Suppressor macrophage treated with lipopolysaccharide for 4 hours (primary cell): ENCODE measurements around the gene KLHL6.

Source experiments
- DNase-seq: peaks from one replicate; pipeline ENCODE4 v3.0.0-alpha.2; 2020

KLHL6 gene

GRCh38 chr3:183443395-183444385 is 111.8 kb downstream of the KLHL6 start:
- no peak for DNase-seq

DNA sequence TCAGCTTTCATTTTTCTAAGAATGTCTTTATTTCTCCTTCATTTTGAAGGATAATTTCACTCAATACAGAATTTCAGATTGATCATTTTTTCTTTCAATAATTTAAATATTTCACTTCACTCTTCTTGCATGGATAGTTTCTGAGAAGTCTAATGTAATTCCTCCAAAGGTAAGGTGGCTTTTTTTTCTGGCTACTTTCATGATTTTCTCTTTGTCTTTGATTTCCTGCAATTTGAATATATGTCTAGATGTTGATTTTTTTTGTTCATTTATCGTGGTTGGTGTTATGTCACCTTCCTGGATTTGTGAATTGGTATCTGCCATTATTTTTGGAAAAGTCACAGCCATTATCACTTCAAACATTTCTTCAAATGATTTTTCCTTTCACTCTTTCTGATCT is 112.5 kb downstream of the KLHL6 start:
- DNase-seq: no peak

GRCh38 chr3:183440521-183440920 is 115.0 kb downstream of the KLHL6 start:
- peak; percentile 38 for DNase-seq

DNA sequence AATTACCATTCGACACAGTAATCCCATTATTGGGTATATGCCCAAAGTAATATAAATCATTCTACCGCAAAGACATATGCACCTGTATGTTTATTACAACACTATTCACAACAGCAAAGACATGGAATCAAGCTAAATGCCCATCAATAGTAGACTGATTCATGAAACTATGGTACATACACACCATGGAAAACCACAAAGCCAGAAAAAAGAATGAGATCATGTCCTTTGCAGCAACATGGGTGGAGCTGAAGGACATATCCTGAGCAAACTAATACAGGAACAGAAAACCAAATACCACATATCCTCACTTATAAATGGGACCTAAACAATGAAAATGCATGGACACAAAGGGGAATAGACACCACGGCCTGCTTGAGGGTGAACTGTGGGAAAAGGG is 116.0 kb downstream of the KLHL6 start:
- DNase-seq: peak; percentile 59

DNA sequence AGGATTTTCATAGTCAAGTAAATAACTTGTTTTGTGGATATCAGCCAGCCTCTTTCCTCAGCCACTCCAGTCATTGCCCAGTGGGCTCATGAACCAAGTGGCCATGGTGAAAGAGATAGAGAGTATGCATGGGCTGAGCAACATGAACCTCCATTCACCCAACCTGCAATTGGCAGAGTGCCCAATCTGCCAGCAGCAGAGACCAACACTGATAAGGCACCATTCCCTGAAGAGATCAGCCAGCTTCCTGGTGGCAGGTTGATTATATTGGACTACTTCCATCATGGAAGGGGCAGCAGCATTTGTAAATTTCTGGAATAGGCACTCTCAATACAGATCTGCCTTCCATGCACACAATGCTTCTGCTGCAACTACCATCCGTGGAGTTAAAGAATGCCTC is 116.8 kb downstream of the KLHL6 start:
- no peak for DNase-seq

- DNase-seq: no peak
Observed at GRCh38 chr3:183437666-183438564, 117.6 kb downstream of the KLHL6 start.
